Sciatic nerve (tissue), 2 donors: ENCODE measurements around the gene DPP10. TPM values are rescaled to one million over a fixed set of nuclear protein-coding genes. Genes with fewer than 3 reads are reported as not detected.
A peak's percentile ranks its signal among the peaks of the same experiment; 100 is the strongest.
"Not testable (repeated sequence)": the region's sequence is repeated elsewhere in the genome, so short reads cannot be mapped to it uniquely, and the experiment has no call there.

ENCODE experiments used
- ATAC-seq: fragments of 200-7000 bp; cut with Tn5 transposase; one replicate; pipeline ENCODE4 v1.9.1; 2020; ENCODE audit warnings: mild to moderate bottlenecking, moderate library complexity
- DNase-seq: peaks from one replicate; pipeline ENCODE4 v3.0.0-alpha.2; 2020; ENCODE audit warnings: low spot score
- intact Hi-C: fragments of 100-400 bp; cut with DNase I; formaldehyde crosslinking; loops from one replicate; pipeline ENCODE4 v1.14.2; 2022
- total RNA-seq: library from RNA; stranded (reverse); fragmentation: NEBNext Ultra II Directional; extraction: Animal tissue kit (Norgen Biotek cat#: 25700); gene quantifications from one replicate; pipeline ENCODE4 v1.2.1, GENCODE V29; 2021
- donor health status: DM: no; HTN: no; CAD: no.
- donor health status: DM: no; HTN: no; CAD: no.

Gene DPP10
- total RNA-seq, 1 donor from 2014 or later = 2.2 TPM

- intact Hi-C loops = no loop called here
- DNase-seq = no peak
- ATAC-seq = no peak
These were observed 437.6 kb downstream of the DPP10 start for GRCh38 chr2:114880046-114880445.

DNA sequence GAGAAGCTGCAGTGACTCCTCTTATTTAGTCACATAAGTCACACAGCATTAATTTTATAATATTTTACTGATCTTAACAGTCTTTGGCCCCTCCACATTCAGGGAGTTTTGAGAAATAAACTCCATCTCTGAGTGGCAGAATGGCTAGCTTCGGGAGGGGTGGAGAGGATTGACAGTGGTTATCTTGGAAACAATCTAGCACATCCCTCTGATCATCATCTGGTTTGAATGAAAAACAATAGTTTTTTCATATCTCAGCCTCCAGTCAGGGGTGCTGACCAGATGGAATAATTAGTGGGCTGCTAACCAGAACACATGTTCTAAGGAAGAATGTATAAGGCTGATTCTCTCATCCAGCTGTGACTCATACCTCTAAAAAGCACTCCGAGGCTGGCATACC lies 477.5 kb downstream of the DPP10 start:
- intact Hi-C loops = no loop called here
- ATAC-seq (no peak), DNase-seq (no peak)

GRCh38 chr2:114922076-114922475 lies 479.6 kb downstream of the DPP10 start:
- DNase-seq (no peak), ATAC-seq (no peak)
- intact Hi-C loops = no loop called here

GRCh38 chr2:114925296-114926255 lies 483.1 kb downstream of the DPP10 start:
- ATAC-seq (peak; percentile 91), DNase-seq (no peak)
- intact Hi-C loops = no loop called here

DNA sequence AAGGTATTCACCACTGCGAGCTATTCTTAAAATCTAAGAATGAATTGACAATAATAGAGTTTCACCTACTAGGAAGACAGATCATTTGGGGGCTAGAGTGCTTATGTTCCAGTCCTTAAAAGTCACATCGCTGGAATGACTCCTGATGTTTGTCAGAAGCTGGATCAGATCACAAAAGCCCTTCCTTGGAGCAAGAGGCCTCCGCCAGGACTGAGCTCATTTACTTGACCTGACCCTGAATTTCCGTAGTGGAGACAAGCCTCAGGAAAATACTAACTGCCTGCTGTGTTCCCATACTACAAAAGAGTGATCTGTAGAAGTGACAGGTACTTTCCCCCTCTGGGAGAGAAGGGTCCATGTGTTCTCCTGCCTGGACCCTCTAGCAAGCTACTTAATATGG lies 483.9 kb downstream of the DPP10 start:
- intact Hi-C loops = no loop called here
- DNase-seq = no peak
- peak; percentile 79 for ATAC-seq

DNA sequence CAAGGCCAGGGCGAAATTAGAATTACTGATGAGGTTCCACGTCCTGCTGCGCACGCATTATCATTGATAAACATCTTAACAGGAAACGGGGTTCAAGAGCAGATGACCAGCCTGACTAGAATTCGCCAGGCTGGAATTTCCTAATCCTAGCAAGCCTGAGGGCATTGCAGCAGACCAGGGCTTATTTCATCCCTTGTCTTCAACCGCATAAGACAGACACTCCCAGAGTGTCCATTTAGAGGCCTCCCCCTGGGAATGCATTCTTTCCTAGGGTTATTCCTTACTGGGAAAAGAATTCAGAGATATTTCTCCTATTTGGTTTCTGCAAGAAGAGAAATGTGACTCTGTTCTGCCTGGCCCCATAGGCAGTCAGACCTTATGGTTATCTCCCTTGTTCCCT lies 486.8 kb downstream of the DPP10 start:
- ATAC-seq (no peak), DNase-seq (no peak)
- intact Hi-C loops = no loop called here

- ATAC-seq (no peak), DNase-seq (no peak)
- intact Hi-C loops = no loop called here
These were observed 491.3 kb downstream of the DPP10 start for GRCh38 chr2:114933671-114934241.

GRCh38 chr2:114935031-114935430 lies 492.6 kb downstream of the DPP10 start:
- DNase-seq = no peak
- no peak for ATAC-seq
- intact Hi-C loops = no loop called here

DNA sequence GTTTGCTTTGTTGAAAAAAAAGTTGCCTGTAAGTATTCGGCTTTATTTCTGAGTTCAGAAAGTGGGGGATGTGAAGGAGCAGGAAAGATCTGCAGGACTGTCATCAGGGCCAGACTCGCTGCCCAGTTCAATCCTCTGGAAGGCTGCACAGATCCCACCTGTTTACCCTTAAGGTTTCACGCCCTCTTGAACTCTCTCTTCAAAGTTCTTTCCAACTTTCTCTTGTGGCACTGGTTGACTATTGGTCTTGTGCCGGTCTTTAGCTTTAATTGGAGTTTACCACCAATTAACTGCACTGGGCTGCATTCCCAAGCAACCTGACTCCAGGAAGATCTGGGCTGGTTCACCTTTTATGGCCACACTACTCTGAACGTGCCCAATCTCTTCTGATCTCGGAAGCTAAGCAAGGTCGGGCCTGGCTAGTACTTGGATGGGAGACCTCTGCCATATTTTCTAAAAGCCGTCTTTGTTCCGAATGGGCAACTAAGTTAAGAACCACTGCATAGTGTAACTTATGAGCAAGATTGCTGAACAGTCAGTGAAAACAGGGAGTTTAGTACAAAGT lies 495.0 kb downstream of the DPP10 start:
- DNase-seq (no peak), ATAC-seq (no peak)
- intact Hi-C loops = no loop called here

GRCh38 chr2:114940785-114941458 lies 498.5 kb downstream of the DPP10 start:
- intact Hi-C loops = no loop called here
- ATAC-seq = peak; percentile 87
- no peak for DNase-seq

DNA sequence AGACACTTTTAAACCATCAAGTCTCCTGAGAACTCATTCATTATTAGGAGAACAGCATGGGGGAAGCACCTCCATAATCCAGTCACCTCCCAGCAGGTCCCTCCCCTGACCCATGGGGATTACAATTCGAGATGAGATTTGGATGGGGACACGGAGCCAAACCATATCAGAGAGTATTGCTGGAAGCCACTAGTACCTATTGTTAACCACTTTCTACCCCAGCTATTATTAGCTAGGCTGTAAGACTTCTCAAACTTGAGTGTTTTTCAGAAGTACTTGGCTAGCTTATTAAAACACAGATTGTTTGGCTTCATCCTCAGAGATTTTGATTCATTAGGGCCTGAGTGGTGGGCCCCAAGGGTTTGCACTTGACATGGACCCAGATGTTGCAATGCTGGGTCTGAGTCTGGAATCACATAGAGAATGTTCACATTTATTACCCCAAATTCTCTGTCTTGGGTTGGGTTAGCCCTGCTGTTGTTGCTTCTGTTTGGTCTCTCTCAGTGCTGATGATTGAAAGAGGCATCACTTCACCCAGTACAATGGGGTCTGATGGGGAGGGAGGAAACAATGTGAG lies 506.9 kb downstream of the DPP10 start:
- ATAC-seq (no peak), DNase-seq (no peak)
- intact Hi-C loops = no loop called here

DNA sequence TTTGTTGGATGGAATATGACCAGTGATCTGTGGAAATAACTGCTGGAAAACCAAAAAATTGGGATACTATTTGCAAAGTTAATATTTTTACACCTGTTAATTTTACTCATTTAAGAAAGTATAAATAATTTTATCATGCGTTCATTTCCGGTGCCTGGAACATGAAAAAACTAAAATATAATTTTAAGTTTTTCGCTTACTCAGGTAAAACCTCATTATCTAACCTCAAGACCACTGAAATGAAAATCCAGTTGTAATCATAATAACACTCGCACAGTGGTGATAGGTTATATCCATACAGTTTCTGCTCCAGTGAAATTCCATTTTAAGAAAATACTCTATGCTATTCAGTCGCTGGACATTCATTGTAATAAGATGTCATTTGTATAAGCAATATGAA lies 517.9 kb downstream of the DPP10 start:
- intact Hi-C loops = no loop called here
- no peak for DNase-seq
- no peak for ATAC-seq

DNA sequence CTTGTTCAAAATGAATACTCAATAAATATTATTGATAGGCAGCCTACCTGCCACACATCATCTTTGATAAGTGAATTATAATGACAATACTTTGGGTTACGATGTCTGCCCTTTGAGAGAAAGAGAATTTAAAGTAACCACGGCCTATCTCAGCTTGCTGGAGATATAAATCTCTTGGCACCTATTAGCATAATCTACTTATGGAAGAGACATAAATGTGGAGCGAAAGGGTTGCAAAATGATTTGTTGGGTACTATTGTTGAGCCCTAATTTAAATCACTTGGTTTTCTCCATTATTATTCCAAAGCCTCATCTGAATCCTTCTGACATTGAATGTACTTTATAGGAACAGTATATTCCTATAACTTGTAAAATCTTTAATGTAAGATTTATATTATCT lies 520.1 kb downstream of the DPP10 start:
- ATAC-seq (no peak), DNase-seq (no peak)
- intact Hi-C loops = no loop called here

DNA sequence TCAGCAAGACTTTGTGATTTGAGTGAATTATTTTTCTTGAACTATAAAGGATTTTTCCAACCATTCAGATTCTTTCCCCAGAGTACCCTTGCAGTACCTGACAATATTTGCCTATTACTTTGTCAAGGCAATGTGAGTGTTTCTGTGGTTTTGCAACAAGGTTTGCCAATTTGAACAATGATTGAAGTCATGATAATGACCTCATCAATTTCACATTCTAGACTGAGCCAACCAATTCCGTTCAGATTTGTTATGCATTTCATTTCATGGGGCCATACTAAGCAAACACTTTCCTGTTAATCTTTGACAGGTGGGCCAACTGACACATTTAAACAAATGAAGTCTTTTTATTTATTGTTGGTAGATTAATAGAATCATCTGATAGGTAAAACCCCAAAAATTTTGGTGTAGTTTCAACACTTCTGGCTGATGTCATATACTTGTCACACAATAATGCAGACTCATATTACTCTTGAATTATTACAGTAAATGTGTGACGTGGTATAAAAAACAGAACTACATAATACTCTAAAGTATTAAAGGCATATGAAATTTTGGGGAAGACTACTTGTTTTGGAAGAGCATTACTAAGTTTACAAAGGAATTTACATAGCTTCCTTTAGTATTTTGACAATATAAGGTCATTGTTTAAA lies 526.4 kb downstream of the DPP10 start:
- DNase-seq (no peak), ATAC-seq (no peak)
- intact Hi-C loops = no loop called here

DNA sequence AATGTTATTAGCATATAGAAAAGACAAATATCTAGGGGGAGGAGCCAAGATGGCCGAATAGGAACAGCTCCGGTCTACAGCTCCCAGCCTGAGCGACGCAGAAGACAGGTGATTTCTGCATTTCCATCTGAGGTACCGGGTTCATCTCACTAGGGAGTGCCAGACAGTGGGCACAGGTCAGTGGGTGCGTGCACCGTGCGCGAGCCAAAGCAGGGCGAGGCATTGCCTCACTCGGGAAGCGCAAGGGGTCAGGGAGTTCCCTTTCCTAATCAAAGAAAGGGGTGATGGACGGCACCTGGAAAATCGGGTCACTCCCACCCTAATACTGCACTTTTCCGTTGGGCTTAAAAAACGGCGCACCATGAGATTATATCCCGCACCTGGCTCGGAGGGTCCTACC lies 561.9 kb downstream of the DPP10 start:
- intact Hi-C loops = not testable (repeated sequence)

GRCh38 chr2:115011721-115012120 lies 569.3 kb downstream of the DPP10 start:
- intact Hi-C loops = no loop called here
- no peak for ATAC-seq
- no peak for DNase-seq

More for the DNA sequence above, 561.9 kb downstream of the DPP10 start:
- not testable (repeated sequence) for DNase-seq, ATAC-seq

GRCh38 chr2:115022013-115022412 lies 579.6 kb downstream of the DPP10 start:
- intact Hi-C loops, DNase-seq, ATAC-seq: not testable (repeated sequence)

DNA sequence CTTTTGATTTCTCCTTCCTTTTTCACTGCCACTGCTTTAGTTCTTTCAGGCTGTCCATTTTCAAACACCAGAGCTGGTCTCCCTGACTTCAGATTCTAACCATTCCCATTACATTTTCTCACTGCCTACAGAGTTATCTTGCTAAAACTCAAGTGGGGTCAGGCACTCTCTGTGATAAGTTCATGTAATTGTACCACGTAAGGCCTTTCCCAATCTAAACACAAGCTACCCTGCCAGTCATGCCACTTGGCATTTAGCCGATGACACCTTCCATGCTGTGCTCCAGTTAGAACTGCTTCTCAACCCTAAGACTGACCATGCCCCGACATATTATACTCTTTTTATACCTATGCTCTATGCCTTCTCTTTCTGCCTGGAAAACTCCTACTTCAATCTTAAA lies 592.4 kb downstream of the DPP10 start:
- DNase-seq (no peak), ATAC-seq (no peak)
- intact Hi-C loops = no loop called here

- DNase-seq (no peak), ATAC-seq (no peak)
- intact Hi-C loops = no loop called here
These were observed 594.4 kb downstream of the DPP10 start for GRCh38 chr2:115036818-115037217.
